GM12892 (cell line): ENCODE results near the gene HMGXB3.

Source experiments
- POLR2A ChIP-seq: IDR thresholded peaks from 2 replicates; pipeline ENCODE4 v1.6.1; 2011; ENCODE audit warnings: low read depth, low read length, control low read depth
- POLR2AphosphoS5 ChIP-seq: IDR thresholded peaks from 2 replicates; pipeline ENCODE4 v1.6.1; 2011; ENCODE audit warnings: low read depth, low read length, control low read depth
- TAF1 ChIP-seq: IDR thresholded peaks from 2 replicates; pipeline ENCODE4 v1.6.1; 2011; ENCODE audit warnings: low read depth, mild to moderate bottlenecking, control low read depth, low read length, borderline replicate concordance

- TF ChIP-seq POLR2AphosphoS5 (no peak), POLR2A (no peak), TAF1 (no peak)
These were observed 65.9 kb downstream of the HMGXB3 start for GRCh38 chr5:150066436-150066835.
